IMR-90 (cell line): ENCODE data around the gene PRKAG2. TPM values are rescaled to one million over a fixed set of nuclear protein-coding genes. Genes with fewer than 3 reads are reported as not detected.

Experiments
- ATAC-seq: fragments of 200-7000 bp; cut with Tn5 transposase; 2 replicates; pipeline ENCODE4 v1.9.1; 2020; ENCODE audit warnings: low read depth, mild to moderate bottlenecking, moderate library complexity
- BruUV-seq: library from RNA; stranded (reverse); fragments of 400-500 nt; replicated peaks from 2 replicates; lab custom pipeline; 2021; lab: Mats Ljungman, UMichigan
- CTCF ChIA-PET: fragments of 300-600 bp; formaldehyde crosslinking; extraction: SDS; loops from one replicate; lab custom pipeline; 2021; ENCODE audit warnings: antibody characterized with exemption; lab: Yijun Ruan, JAX
- POLR2A ChIA-PET: fragments of 300-600 bp; sonication (Branson Sonifier 250); formaldehyde crosslinking; loops from one replicate; lab custom pipeline; 2022; ENCODE audit warnings: antibody characterized with exemption; ENCODE audit not compliant: unreplicated experiment; lab: Charles Lee
- DNase-seq: peaks from one replicate; pipeline ENCODE4 v3.0.0; 2013
- H2AFZ ChIP-seq: replicated peaks from 2 replicates; pipeline ENCODE3; 2013; ENCODE audit warnings: low read length, mild to moderate bottlenecking; ENCODE audit not compliant: poor library complexity
- H2AK5ac ChIP-seq: 2 replicates; pipeline ENCODE4 v1.6.1; 2013; ENCODE audit warnings: low read depth, low read length, inconsistent platforms
- H2AK9ac ChIP-seq: replicated peaks from 2 replicates; pipeline ENCODE3; 2013; ENCODE audit warnings: mild to moderate bottlenecking, low read depth, low read length, moderate library complexity; ENCODE audit not compliant: poor library complexity
- H2BK120ac ChIP-seq: 2 replicates; pipeline ENCODE4 v1.6.1; 2013; ENCODE audit warnings: low read depth, low read length, inconsistent platforms
- H2BK15ac ChIP-seq: 3 replicates; pipeline ENCODE4 v1.6.1; 2013; ENCODE audit warnings: low read depth, low read length, inconsistent platforms
- H2BK20ac ChIP-seq: 2 replicates; pipeline ENCODE4 v1.6.1; 2013; ENCODE audit warnings: low read depth, mild to moderate bottlenecking, inconsistent platforms, low read length, moderate library complexity
- H2BK5ac ChIP-seq: 2 replicates; pipeline ENCODE4 v1.6.1; 2013; ENCODE audit warnings: mild to moderate bottlenecking, low read depth, low read length, inconsistent platforms; ENCODE audit not compliant: poor library complexity, severe bottlenecking
- H3K14ac ChIP-seq: replicated peaks from 2 replicates; pipeline ENCODE4 v1.6.1; 2013; ENCODE audit warnings: low read depth, low read length, inconsistent platforms
- H3K18ac ChIP-seq: 2 replicates; pipeline ENCODE4 v1.6.1; 2013; ENCODE audit warnings: low read depth, low read length, control low read depth
- H3K23ac ChIP-seq: 2 replicates; pipeline ENCODE4 v1.6.1; 2013; ENCODE audit warnings: low read depth, low read length, inconsistent platforms
- H3K27ac ChIP-seq: 2 replicates; pipeline ENCODE4 v1.5.1; 2013; ENCODE audit warnings: mild to moderate bottlenecking, control low read depth, low read length; ENCODE audit not compliant: insufficient read depth
- H3K27me3 ChIP-seq: 2 replicates; pipeline ENCODE4 v1.6.1; 2013; ENCODE audit warnings: low read length; ENCODE audit not compliant: control insufficient read depth, insufficient read depth
- H3K36me3 ChIP-seq: 2 replicates; pipeline ENCODE4 v1.6.1; 2013; ENCODE audit warnings: low read length, mixed read lengths; ENCODE audit not compliant: control insufficient read depth, insufficient read depth
- H3K4ac ChIP-seq: 2 replicates; pipeline ENCODE4 v1.6.1; 2013; ENCODE audit warnings: low read depth, low read length, inconsistent platforms
- H3K4me1 ChIP-seq: 2 replicates; pipeline ENCODE4 v1.6.1; 2013; ENCODE audit warnings: low read length, mixed read lengths; ENCODE audit not compliant: control insufficient read depth, insufficient read depth
- H3K4me2 ChIP-seq: 2 replicates; pipeline ENCODE4 v1.6.1; 2013; ENCODE audit warnings: low read depth, mild to moderate bottlenecking, control low read depth, low read length, moderate library complexity
- H3K4me3 ChIP-seq: 2 replicates; pipeline ENCODE4 v1.5.1; 2013; ENCODE audit warnings: low read depth, mild to moderate bottlenecking, control low read depth, low read length, moderate library complexity; ENCODE audit not compliant: insufficient read depth
- H3K56ac ChIP-seq: 2 replicates; pipeline ENCODE4 v1.6.1; 2013; ENCODE audit warnings: low read length, inconsistent platforms; ENCODE audit not compliant: insufficient read depth; ENCODE audit errors: extremely low read depth
- H3K79me1 ChIP-seq, 2 experiments: 2 replicates each; pipeline ENCODE4 v1.6.1; 2013; ENCODE audit warnings: low read length in 2 of 2, inconsistent platforms in 1 of 2, low read depth in 1 of 2
- H3K9ac ChIP-seq: 2 replicates; pipeline ENCODE4 v1.6.1; 2013; ENCODE audit warnings: low read depth, low read length, control low read depth
- H3K9me1 ChIP-seq: 2 replicates; pipeline ENCODE4 v1.6.1; 2013; ENCODE audit warnings: low read length, inconsistent platforms; ENCODE audit not compliant: insufficient read depth
- H3K9me3 ChIP-seq: 2 replicates; pipeline ENCODE4 v1.6.1; 2013; ENCODE audit warnings: low read length; ENCODE audit not compliant: control insufficient read depth, insufficient read depth
- H4K20me1 ChIP-seq: 2 replicates; pipeline ENCODE4 v1.6.1; 2013; ENCODE audit warnings: low read length, inconsistent platforms; ENCODE audit not compliant: insufficient read depth
- H4K5ac ChIP-seq: 2 replicates; pipeline ENCODE4 v1.6.1; 2013; ENCODE audit warnings: mild to moderate bottlenecking, low read depth, low read length, control low read depth
- H4K8ac ChIP-seq, 2 experiments: 2 replicates each; pipeline ENCODE4 v1.6.1; 2013; ENCODE audit warnings: low read depth in 2 of 2, low read length in 2 of 2, control low read depth in 1 of 2, inconsistent platforms in 1 of 2
- H4K91ac ChIP-seq: 2 replicates; pipeline ENCODE4 v1.6.1; 2013; ENCODE audit warnings: low read depth, low read length, inconsistent platforms; ENCODE audit not compliant: insufficient read depth
- BHLHE40 ChIP-seq: fragments of 150-350 bp; IDR thresholded peaks from 2 replicates; pipeline ENCODE4 v1.6.1; 2016; ENCODE audit warnings: mild to moderate bottlenecking, low read depth, low read length
- CEBPB ChIP-seq: IDR thresholded peaks from 2 replicates; pipeline ENCODE4 v1.6.1; 2012; ENCODE audit warnings: low read depth, low read length, improper control_type of control experiment
- CHD1 ChIP-seq: IDR thresholded peaks from 2 replicates; pipeline ENCODE4 v1.6.1; 2012; ENCODE audit warnings: low read depth, low read length, improper control_type of control experiment
- FOS ChIP-seq: fragments of 150-350 bp; IDR thresholded peaks from 2 replicates; pipeline ENCODE4 v1.6.1; 2016; ENCODE audit warnings: low read depth, low read length
- MAFK ChIP-seq: IDR thresholded peaks from 2 replicates; pipeline ENCODE4 v1.6.1; 2012; ENCODE audit warnings: low read depth, low read length, improper control_type of control experiment
- MXI1 ChIP-seq: IDR thresholded peaks from 2 replicates; pipeline ENCODE4 v1.6.1; 2012; ENCODE audit warnings: low read depth, mild to moderate bottlenecking, low read length, moderate library complexity, borderline replicate concordance
- NFE2L2 ChIP-seq: fragments of 150-350 bp; IDR thresholded peaks from 2 replicates; pipeline ENCODE4 v1.6.1; 2016; ENCODE audit warnings: low read depth, mild to moderate bottlenecking, low read length
- POLR2A ChIP-seq: IDR thresholded peaks from 2 replicates; pipeline ENCODE4 v1.6.1; 2012; ENCODE audit warnings: mild to moderate bottlenecking, low read depth, low read length
- RAD21 ChIP-seq: IDR thresholded peaks from 2 replicates; pipeline ENCODE4 v1.6.1; 2012; ENCODE audit warnings: low read length, improper control_type of control experiment
- RCOR1 ChIP-seq: IDR thresholded peaks from 2 replicates; pipeline ENCODE4 v1.6.1; 2012; ENCODE audit warnings: mild to moderate bottlenecking, low read length, improper control_type of control experiment; ENCODE audit not compliant: insufficient replicate concordance
- RFX5 ChIP-seq: IDR thresholded peaks from 2 replicates; pipeline ENCODE4 v1.8.0; 2012; ENCODE audit warnings: low read depth, mild to moderate bottlenecking, low read length, moderate library complexity
- SMC3 ChIP-seq: fragments of 150-350 bp; IDR thresholded peaks from 2 replicates; pipeline ENCODE4 v1.6.1; 2016; ENCODE audit warnings: low read depth, mild to moderate bottlenecking, antibody characterized with exemption, low read length, moderate library complexity
- WGBS, 2 experiments: methylation state at CpG; one replicate each; pipeline versions ENCODE4 v1.1.5 to v1.1.7; 2013; ENCODE audit warnings: missing lambda C conversion rate in 2 of 2; ENCODE audit not compliant: insufficient read length in 1 of 2; ENCODE audit errors: extremely low coverage in 2 of 2; 5-methylcytosine and 5-hydroxymethylcytosine counted together
- dilution Hi-C: fragments of 300-500 bp; cut with HindIII; formaldehyde crosslinking; loops from one replicate; pipeline ENCODE4 v1.14.3; 2018; ENCODE audit warnings: low sequenced_read_pairs; ENCODE audit not compliant: unreplicated experiment
- in situ Hi-C: fragments of 300-500 bp; cut with MboI; formaldehyde crosslinking; loops from 3 replicates; pipeline ENCODE4 v1.14.3; 2019; ENCODE audit warnings: low sequenced_read_pairs, inconsistent platforms, mixed read lengths
- intact Hi-C: fragments of 100-400 bp; cut with micrococcal nuclease; formaldehyde crosslinking; loops from 2 replicates; pipeline ENCODE4 v1.10.0; 2022
- polyA plus RNA-seq, 3 experiments: library from polyadenylated mRNA; depleted of rRNA; stranded (reverse); fragments of >200 nt; gene quantifications; 2 replicates each; pipeline ENCODE4 v1.2.3, GENCODE V29; 2012; ENCODE audit warnings: low replicate concordance in 1 of 3
- total RNA-seq: library from RNA; depleted of rRNA; stranded (reverse); fragments of >200 nt; gene quantifications from 2 replicates; pipeline ENCODE4 v1.2.3, GENCODE V29; 2012
- TF ChIP-seq, protein P1 (sequence below): fragments of 150-350 bp; IDR thresholded peaks from 2 replicates; pipeline ENCODE4 v1.6.1; 2017; ENCODE audit warnings: mild to moderate bottlenecking, antibody characterized with exemption, low read length, low read depth
- TF ChIP-seq, protein P2 (sequence below): fragments of 150-350 bp; IDR thresholded peaks from 2 replicates; pipeline ENCODE4 v1.6.1; 2016; ENCODE audit warnings: low read depth, mild to moderate bottlenecking, low read length, moderate library complexity, borderline replicate concordance
- TF ChIP-seq, protein P3 (sequence below): conservative IDR thresholded peaks from 2 replicates; pipeline ENCODE4 v1.5.1; 2012; ENCODE audit warnings: mild to moderate bottlenecking, low read depth, low read length, improper control_type of control experiment

The PRKAG2 gene
- total and polyA plus RNA-seq, 2 of the 4 experiments (the other 2 are of a cell fraction), result 15.4 to 21.6 TPM

DNA sequence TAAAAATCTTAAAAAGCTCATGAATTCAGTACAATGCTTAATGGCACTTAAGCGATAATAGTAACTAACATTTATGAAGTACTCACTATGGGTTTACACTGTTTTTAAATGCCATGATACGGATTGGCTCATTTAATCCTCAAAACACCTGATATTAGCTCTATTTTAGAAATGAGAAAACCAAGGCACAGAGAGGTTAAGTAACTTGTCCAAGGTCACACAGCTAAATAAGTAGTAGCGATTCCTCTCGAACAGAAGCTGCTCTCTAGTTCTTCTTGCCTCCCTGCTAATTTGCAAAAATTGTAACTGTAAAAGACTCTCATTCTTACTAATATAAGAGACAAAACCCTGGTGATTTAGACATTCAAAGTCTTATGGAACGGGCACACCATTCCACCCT, 246.6 kb downstream of the PRKAG2 start:
- Histone ChIP-seq H3K27me3 (no peaks in the 10 kb centered on the region), H3K9me1 (no peaks in the 10 kb centered on the region; the same call in 1 of the 2 replicates), H3K9me3 (peaks cover 2% of the 10 kb centered on the region; the same call in 1 of the 2 replicates), H3K36me3 (peaks cover 4% of the 10 kb centered on the region; the same call in 1 of the 2 replicates), H3K14ac (peak overlapping the region; percentile 5; the same call in 1 of the 2 replicates), H3K23ac (peak overlapping the region; percentile 90; the same call in 1 of the 2 replicates), H2AK9ac (no peak overlapping the region), H4K5ac (no peak overlapping the region), H3K27ac (no peak overlapping the region), H4K20me1 (peaks cover 9% of the 10 kb centered on the region; the same call in 1 of the 2 replicates), H2BK120ac (no peak overlapping the region), H2BK20ac (no peak overlapping the region), H3K4me2 (peak overlapping the region; percentile 89), H3K9ac (peak overlapping the region; percentile 81; the same call in 1 of the 2 replicates), H4K91ac (no peak overlapping the region), H3K18ac (no peak overlapping the region), H4K8ac (no peak overlapping the region), H3K4me3 (no peak overlapping the region), H3K56ac (no peak overlapping the region), H2AFZ (no peak overlapping the region), H2BK5ac (no peak overlapping the region), H3K4ac (no peak overlapping the region; the same call in 1 of the 2 replicates), H3K4me1 (no peaks in the 10 kb centered on the region; the same call in 1 of the 2 replicates), H3K79me1 (peaks cover 15 to 62% of the 10 kb centered on the region in 2 experiments), H2BK15ac (no peak overlapping the region), H2AK5ac (no peak overlapping the region)
- ChIA-PET POLR2A (no interaction called here), CTCF (interaction anchor here (0.9 to 2.3 kb wide), 4 partner anchors 9 to 129 kb away, joined by 3 to 10 read pairs (median 5); no protein-coding TSS in a partner anchor)
- ATAC-seq, result no peak
- no CpG with 5 or more reads among the region's 5 CpGs for WGBS, 2 experiments
- in situ Hi-C loops (no loop called here), intact Hi-C loops (loop anchor here (2.0 to 5.0 kb wide), 4 partner anchors 56 to 168 kb away; no protein-coding TSS in a partner anchor), dilution Hi-C loops (no loop called here)
- TF ChIP-seq CEBPB (no peak), MAFK (no peak), RCOR1 (no peak), BHLHE40 (no peak), RAD21 (no peak), MXI1 (no peak), POLR2A (no peak), CHD1 (no peak), RFX5 (no peak), FOS (no peak), NFE2L2 (no peak), SMC3 (no peak)
- TF ChIP-seq, protein P1, sequence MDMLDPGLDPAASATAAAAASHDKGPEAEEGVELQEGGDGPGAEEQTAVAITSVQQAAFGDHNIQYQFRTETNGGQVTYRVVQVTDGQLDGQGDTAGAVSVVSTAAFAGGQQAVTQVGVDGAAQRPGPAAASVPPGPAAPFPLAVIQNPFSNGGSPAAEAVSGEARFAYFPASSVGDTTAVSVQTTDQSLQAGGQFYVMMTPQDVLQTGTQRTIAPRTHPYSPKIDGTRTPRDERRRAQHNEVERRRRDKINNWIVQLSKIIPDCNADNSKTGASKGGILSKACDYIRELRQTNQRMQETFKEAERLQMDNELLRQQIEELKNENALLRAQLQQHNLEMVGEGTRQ, result no peak
- TF ChIP-seq, protein P2, sequence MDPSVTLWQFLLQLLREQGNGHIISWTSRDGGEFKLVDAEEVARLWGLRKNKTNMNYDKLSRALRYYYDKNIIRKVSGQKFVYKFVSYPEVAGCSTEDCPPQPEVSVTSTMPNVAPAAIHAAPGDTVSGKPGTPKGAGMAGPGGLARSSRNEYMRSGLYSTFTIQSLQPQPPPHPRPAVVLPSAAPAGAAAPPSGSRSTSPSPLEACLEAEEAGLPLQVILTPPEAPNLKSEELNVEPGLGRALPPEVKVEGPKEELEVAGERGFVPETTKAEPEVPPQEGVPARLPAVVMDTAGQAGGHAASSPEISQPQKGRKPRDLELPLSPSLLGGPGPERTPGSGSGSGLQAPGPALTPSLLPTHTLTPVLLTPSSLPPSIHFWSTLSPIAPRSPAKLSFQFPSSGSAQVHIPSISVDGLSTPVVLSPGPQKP, result no peak
- TF ChIP-seq, protein P3, sequence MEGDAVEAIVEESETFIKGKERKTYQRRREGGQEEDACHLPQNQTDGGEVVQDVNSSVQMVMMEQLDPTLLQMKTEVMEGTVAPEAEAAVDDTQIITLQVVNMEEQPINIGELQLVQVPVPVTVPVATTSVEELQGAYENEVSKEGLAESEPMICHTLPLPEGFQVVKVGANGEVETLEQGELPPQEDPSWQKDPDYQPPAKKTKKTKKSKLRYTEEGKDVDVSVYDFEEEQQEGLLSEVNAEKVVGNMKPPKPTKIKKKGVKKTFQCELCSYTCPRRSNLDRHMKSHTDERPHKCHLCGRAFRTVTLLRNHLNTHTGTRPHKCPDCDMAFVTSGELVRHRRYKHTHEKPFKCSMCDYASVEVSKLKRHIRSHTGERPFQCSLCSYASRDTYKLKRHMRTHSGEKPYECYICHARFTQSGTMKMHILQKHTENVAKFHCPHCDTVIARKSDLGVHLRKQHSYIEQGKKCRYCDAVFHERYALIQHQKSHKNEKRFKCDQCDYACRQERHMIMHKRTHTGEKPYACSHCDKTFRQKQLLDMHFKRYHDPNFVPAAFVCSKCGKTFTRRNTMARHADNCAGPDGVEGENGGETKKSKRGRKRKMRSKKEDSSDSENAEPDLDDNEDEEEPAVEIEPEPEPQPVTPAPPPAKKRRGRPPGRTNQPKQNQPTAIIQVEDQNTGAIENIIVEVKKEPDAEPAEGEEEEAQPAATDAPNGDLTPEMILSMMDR, result no peak
- BruUV-seq, result no TSS peak
- DNase-seq, result no peak
